ENCODE results near the gene CNTNAP5.

- TF ChIP-seq POLR2AphosphoS5 (IDR thresholded peaks at IDR 0.05; ENCODE audit: borderline replicate concordance, low read depth, low read length) (no peak), EZH2 (IDR thresholded peaks at IDR 0.05) (no peak)
These were observed 124.5 kb downstream of the CNTNAP5 start for GRCh38 chr2:124149571-124149970.
